Measurements from ENCODE around the gene GRK1.
"Not testable (repeated sequence)": the region's sequence is repeated elsewhere in the genome, so short reads cannot be mapped to it uniquely, and the experiment has no call there.

The GRK1 gene

DNA sequence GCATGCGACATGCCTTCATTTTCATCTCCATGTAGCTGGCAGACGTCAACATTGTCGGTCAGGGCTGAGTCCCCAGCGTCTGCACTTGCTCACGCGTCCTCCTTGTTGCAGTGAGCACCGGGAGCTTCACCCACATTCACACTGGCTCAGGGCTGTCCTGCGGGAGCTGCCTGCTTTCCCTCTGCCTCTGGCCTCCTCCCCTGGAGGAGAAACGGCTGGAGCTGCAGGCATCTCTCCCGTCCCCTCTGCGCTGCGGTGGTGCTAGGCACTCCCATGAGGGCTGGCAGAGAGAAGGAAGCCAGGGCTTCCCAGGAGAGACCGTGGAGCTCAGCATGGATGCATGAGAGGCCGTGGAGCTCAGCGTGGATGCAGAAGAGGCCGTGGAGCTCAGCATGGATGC, 73.6 kb downstream of the GRK1 start:
- WGBS, 2 experiments (ENCODE audit: insufficient coverage in 2 of 2), result 89 to 92% methylated on average over 14 of the region's 16 CpGs
- Histone ChIP-seq H3K4me1 (ENCODE audit: control insufficient read depth, insufficient read depth, low read length, poor library complexity, severe bottlenecking) (no peaks in the 10 kb centered on the region), H3K9me3 (ENCODE audit: control insufficient read depth, low read length) (no peaks in the 10 kb centered on the region), H3K27ac (ENCODE audit: low read depth, low read length, severe bottlenecking) (no peak overlapping the region), H3K36me3 (ENCODE audit: control insufficient read depth, insufficient read depth, low read length) (no peaks in the 10 kb centered on the region), H3K4me3 (ENCODE audit: extremely low read depth, insufficient read depth, low read length, poor library complexity, severe bottlenecking) (no peak overlapping the region)

GRCh38 chr13:113741191-113741668, 74.2 kb downstream of the GRK1 start:
- H3K27ac ChIP-seq (ENCODE audit: low read depth, low read length, severe bottlenecking), result no peak overlapping the region
- H3K36me3 ChIP-seq (ENCODE audit: control insufficient read depth, insufficient read depth, low read length), result no peaks in the 10 kb centered on the region
- H3K4me3 ChIP-seq (ENCODE audit: extremely low read depth, insufficient read depth, low read length, poor library complexity, severe bottlenecking), result no peak overlapping the region
- 89 to 90% methylated on average over 10 to 13 of the region's 15 CpGs for WGBS, 2 experiments (ENCODE audit: insufficient coverage in 2 of 2)
- H3K4me1 ChIP-seq (ENCODE audit: control insufficient read depth, insufficient read depth, low read length, poor library complexity, severe bottlenecking), result no peaks in the 10 kb centered on the region
- no peaks in the 10 kb centered on the region for H3K9me3 ChIP-seq (ENCODE audit: control insufficient read depth, low read length)

DNA sequence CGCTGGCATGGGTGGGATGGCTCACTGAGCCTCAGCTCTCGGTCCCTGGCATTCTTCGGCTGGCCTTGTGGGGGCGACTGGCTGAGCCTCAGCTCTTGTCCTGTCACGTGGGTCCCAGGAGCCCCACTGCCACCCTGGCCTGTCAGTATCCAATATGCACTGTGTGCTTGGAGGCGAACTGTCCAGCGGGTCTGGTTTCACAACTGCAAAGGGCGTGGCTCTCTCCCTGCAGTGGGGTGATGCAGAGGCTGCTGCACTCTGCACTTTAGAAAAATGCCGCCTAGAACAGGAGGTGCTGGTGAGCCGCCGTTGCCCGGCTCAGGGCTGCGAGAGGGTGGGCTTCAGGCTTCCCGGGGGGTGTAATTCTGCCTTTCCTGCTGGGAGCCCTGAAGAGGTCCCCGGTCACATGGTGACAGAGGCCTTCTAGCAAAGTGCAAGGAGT, 75.0 kb downstream of the GRK1 start:
- Histone ChIP-seq H3K36me3 (ENCODE audit: control insufficient read depth, insufficient read depth, low read length) (no peaks in the 10 kb centered on the region), H3K27ac (ENCODE audit: low read depth, low read length, severe bottlenecking) (no peak overlapping the region), H3K4me1 (ENCODE audit: control insufficient read depth, insufficient read depth, low read length, poor library complexity, severe bottlenecking) (no peaks in the 10 kb centered on the region), H3K9me3 (ENCODE audit: control insufficient read depth, low read length) (no peaks in the 10 kb centered on the region), H3K4me3 (ENCODE audit: extremely low read depth, insufficient read depth, low read length, poor library complexity, severe bottlenecking) (no peak overlapping the region)
- WGBS, 2 experiments (ENCODE audit: insufficient coverage in 2 of 2), result 70 to 75% methylated on average over 14 of the region's 15 CpGs

- no peak overlapping the region for H3K4me3 ChIP-seq (ENCODE audit: extremely low read depth, insufficient read depth, low read length, poor library complexity, severe bottlenecking)
- no peaks in the 10 kb centered on the region for H3K36me3 ChIP-seq (ENCODE audit: control insufficient read depth, insufficient read depth, low read length)
- WGBS, 2 experiments (ENCODE audit: insufficient coverage in 2 of 2), result 88 to 90% methylated on average over 20 to 21 of the region's 21 CpGs
- no peak overlapping the region for H3K27ac ChIP-seq (ENCODE audit: low read depth, low read length, severe bottlenecking)
- no peaks in the 10 kb centered on the region for H3K4me1 ChIP-seq (ENCODE audit: control insufficient read depth, insufficient read depth, low read length, poor library complexity, severe bottlenecking)
- H3K9me3 ChIP-seq (ENCODE audit: control insufficient read depth, low read length), result no peaks in the 10 kb centered on the region
Observed at GRCh38 chr13:113742445-113743120, 75.6 kb downstream of the GRK1 start.

GRCh38 chr13:113743366-113744195, 76.6 kb downstream of the GRK1 start:
- Histone ChIP-seq H3K27ac (ENCODE audit: low read depth, low read length, severe bottlenecking) (no peak overlapping the region), H3K36me3 (ENCODE audit: control insufficient read depth, insufficient read depth, low read length) (no peaks in the 10 kb centered on the region), H3K4me3 (ENCODE audit: extremely low read depth, insufficient read depth, low read length, poor library complexity, severe bottlenecking) (no peak overlapping the region), H3K9me3 (ENCODE audit: control insufficient read depth, low read length) (no peaks in the 10 kb centered on the region), H3K4me1 (ENCODE audit: control insufficient read depth, insufficient read depth, low read length, poor library complexity, severe bottlenecking) (no peaks in the 10 kb centered on the region)
- 93 to 94% methylated on average over 19 to 20 of the region's 24 CpGs for WGBS, 2 experiments (ENCODE audit: insufficient coverage in 2 of 2)

- Histone ChIP-seq H3K4me3 (ENCODE audit: extremely low read depth, insufficient read depth, low read length, poor library complexity, severe bottlenecking) (no peak overlapping the region), H3K4me1 (ENCODE audit: control insufficient read depth, insufficient read depth, low read length, poor library complexity, severe bottlenecking) (no peaks in the 10 kb centered on the region), H3K9me3 (ENCODE audit: control insufficient read depth, low read length) (no peaks in the 10 kb centered on the region), H3K36me3 (ENCODE audit: control insufficient read depth, insufficient read depth, low read length) (no peaks in the 10 kb centered on the region), H3K27ac (ENCODE audit: low read depth, low read length, severe bottlenecking) (no peak overlapping the region)
- WGBS, 2 experiments (ENCODE audit: insufficient coverage in 2 of 2), result 90% methylated on average over 12 to 15 of the region's 21 CpGs
Observed at GRCh38 chr13:113744197-113745000, 77.4 kb downstream of the GRK1 start.

DNA sequence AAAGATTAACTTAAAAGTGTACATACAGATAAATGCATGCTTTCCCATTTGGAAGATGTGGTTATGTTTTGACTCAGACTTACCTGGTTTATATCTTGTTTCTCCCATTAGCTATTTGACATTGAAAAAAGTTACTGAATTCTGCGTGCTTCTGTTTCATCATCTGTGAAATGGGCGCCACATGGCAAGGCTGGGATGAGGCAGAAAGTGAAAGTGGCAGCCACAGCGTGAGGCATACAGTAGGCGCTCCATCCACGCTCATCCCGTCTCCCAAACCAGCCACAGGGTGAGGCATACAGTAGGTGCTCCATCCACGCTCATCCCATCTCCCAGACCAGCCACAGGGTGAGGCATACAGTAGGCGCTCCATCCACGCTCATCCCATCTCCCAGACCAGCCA, 78.0 kb downstream of the GRK1 start:
- H3K36me3 ChIP-seq (ENCODE audit: control insufficient read depth, insufficient read depth, low read length), result no peaks in the 10 kb centered on the region
- H3K4me3 ChIP-seq (ENCODE audit: extremely low read depth, insufficient read depth, low read length, poor library complexity, severe bottlenecking), result no peak overlapping the region
- H3K27ac ChIP-seq (ENCODE audit: low read depth, low read length, severe bottlenecking), result no peak overlapping the region
- WGBS, 2 experiments (ENCODE audit: insufficient coverage in 2 of 2), result 95 to 100% methylated on average over 3 to 6 of the region's 9 CpGs
- H3K4me1 ChIP-seq (ENCODE audit: control insufficient read depth, insufficient read depth, low read length, poor library complexity, severe bottlenecking), result no peaks in the 10 kb centered on the region
- H3K9me3 ChIP-seq (ENCODE audit: control insufficient read depth, low read length), result no peaks in the 10 kb centered on the region

DNA sequence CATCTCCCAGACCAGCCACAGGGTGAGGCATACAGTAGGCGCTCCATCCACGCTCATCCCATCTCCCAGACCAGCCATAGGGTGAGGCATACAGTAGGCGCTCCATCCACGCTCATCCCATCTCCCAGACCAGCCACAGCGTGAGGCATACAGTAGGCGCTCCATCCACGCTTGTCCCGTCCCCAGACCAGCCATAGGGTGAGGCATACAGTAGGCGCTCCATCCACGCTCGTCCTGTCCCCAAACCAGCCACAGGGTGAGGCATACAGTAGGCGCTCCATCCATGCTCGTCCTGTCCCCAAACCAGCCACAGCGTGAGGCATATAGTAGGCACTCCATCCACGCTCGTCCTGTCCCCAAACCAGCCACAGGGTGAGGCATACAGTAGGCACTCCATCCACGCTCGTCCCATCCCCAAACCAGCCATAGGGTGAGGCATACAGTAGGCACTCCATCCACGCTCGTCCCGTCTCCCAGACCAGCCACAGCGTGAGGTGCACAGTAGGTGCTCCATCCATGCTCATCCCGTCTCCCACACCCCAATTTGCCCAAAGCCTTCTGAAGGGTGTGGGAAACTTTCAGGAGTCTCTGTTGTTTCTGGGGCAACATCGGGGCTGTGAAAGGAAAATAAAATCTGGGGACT, 78.6 kb downstream of the GRK1 start:
- H3K4me1 ChIP-seq (ENCODE audit: control insufficient read depth, insufficient read depth, low read length, poor library complexity, severe bottlenecking); H3K36me3 ChIP-seq (ENCODE audit: control insufficient read depth, insufficient read depth, low read length); H3K4me3 ChIP-seq (ENCODE audit: extremely low read depth, insufficient read depth, low read length, poor library complexity, severe bottlenecking); H3K27ac ChIP-seq (ENCODE audit: low read depth, low read length, severe bottlenecking); H3K9me3 ChIP-seq (ENCODE audit: control insufficient read depth, low read length): not testable (repeated sequence)
- 91 to 94% methylated on average over 22 of the region's 24 CpGs for WGBS, 2 experiments (ENCODE audit: insufficient coverage in 2 of 2)

DNA sequence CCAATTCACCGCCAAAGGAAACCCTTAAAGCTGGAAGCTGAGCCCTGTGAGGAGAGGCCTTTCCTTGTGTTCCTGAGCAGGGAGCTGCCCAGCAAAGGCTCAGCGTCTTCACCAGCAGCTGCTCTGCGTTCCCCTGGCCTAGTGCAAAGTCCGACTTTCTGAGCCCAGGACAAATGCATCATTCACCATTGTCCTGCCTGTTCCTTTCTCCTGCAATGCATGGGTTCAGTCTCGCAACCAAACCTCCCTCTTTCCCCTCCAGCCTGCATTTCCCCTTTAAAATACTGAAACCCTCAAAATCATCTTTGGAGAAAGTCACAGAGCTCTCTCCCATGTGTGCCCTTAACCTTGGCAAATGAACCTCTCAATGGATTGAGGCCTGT, 79.1 kb downstream of the GRK1 start:
- 82 to 92% methylated on average over 5 of the region's 5 CpGs for WGBS, 2 experiments (ENCODE audit: insufficient coverage in 2 of 2)

GRCh38 chr13:113746671-113747070, 79.7 kb downstream of the GRK1 start:
- Histone ChIP-seq H3K36me3 (ENCODE audit: control insufficient read depth, insufficient read depth, low read length) (no peaks in the 10 kb centered on the region), H3K4me3 (ENCODE audit: extremely low read depth, insufficient read depth, low read length, poor library complexity, severe bottlenecking) (no peak overlapping the region), H3K4me1 (ENCODE audit: control insufficient read depth, insufficient read depth, low read length, poor library complexity, severe bottlenecking) (no peaks in the 10 kb centered on the region), H3K9me3 (ENCODE audit: control insufficient read depth, low read length) (peaks cover 5% of the 10 kb centered on the region), H3K27ac (ENCODE audit: low read depth, low read length, severe bottlenecking) (peak overlapping the region; percentile 29)
- 81 to 94% methylated on average over 8 to 9 of the region's 12 CpGs for WGBS, 2 experiments (ENCODE audit: insufficient coverage in 2 of 2)

More for the DNA sequence above, 79.1 kb downstream of the GRK1 start:
- peaks cover 4% of the 10 kb centered on the region for H3K9me3 ChIP-seq (ENCODE audit: control insufficient read depth, low read length)
- no peaks in the 10 kb centered on the region for H3K36me3 ChIP-seq (ENCODE audit: control insufficient read depth, insufficient read depth, low read length)
- H3K4me3 ChIP-seq (ENCODE audit: extremely low read depth, insufficient read depth, low read length, poor library complexity, severe bottlenecking), result no peak overlapping the region
- peak overlapping the region; percentile 29 for H3K27ac ChIP-seq (ENCODE audit: low read depth, low read length, severe bottlenecking)
- no peaks in the 10 kb centered on the region for H3K4me1 ChIP-seq (ENCODE audit: control insufficient read depth, insufficient read depth, low read length, poor library complexity, severe bottlenecking)
